ENCODE results near the gene NUDT3. TPM values are rescaled to one million over a fixed set of nuclear protein-coding genes. Genes with fewer than 3 reads are reported as not detected.
A peak's percentile ranks its signal among the peaks of the same experiment; 100 is the strongest.

NUDT3 gene
- total RNA-seq: 10 to 100 TPM; 14.5 to 22.7 (median 16.7) TPM
- long read RNA-seq, partial matches to known transcripts: 0 of 1 reads
- long read RNA-seq, other reads (novel, unspliced or antisense): 1 of 1 reads

DNA sequence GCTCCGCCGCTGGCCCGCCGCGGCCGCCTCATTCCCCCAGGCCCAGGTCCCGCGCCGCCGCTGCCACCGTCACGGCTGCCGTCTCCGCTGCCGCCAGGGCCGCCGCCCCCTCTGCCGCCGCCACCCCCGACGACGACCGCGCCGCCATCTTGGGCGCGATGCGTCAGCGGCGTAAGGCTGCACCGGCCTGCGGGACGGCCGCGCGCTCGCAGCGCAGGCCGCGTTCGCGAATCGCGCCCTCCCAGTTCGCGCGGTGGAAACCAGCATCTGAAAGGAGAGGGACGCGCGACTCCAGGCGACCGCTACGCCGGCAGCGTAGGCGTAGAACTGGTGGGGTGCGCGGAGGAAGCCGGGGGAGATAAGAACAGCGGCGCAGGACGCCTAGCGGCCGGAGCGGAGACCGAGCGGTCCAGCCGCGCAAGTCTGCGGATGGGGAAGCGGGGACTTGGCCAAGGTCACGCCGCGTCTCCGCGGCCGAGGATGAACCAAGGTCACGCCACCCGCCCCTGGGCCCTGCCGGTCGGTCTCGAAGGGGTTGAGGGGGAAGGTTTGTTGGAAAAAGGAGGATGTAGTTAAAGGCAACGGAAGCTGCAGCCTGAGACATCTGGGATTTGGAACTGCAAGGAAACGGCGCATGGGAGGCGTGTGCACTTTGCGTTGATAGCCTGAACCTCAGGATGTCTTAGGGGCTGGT lies at the start of gene NUDT3:
NUDT3 (minus strand) TSS at position 173 of the 694 bp plus-strand sequence. CDS start 307 bp downstream, outside the sequence.
- ATAC-seq: peak; percentile 90 to 94 (median 92)
- H3K27me3 ChIP-seq: no peaks in the 10 kb centered on the region
- TF ChIP-seq, protein P1, sequence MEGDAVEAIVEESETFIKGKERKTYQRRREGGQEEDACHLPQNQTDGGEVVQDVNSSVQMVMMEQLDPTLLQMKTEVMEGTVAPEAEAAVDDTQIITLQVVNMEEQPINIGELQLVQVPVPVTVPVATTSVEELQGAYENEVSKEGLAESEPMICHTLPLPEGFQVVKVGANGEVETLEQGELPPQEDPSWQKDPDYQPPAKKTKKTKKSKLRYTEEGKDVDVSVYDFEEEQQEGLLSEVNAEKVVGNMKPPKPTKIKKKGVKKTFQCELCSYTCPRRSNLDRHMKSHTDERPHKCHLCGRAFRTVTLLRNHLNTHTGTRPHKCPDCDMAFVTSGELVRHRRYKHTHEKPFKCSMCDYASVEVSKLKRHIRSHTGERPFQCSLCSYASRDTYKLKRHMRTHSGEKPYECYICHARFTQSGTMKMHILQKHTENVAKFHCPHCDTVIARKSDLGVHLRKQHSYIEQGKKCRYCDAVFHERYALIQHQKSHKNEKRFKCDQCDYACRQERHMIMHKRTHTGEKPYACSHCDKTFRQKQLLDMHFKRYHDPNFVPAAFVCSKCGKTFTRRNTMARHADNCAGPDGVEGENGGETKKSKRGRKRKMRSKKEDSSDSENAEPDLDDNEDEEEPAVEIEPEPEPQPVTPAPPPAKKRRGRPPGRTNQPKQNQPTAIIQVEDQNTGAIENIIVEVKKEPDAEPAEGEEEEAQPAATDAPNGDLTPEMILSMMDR (IDR thresholded peaks at IDR 0.05): peak; percentile 79 to 95 (median 83)
- TF ChIP-seq POLR2A (IDR thresholded peaks at IDR 0.05): peak; percentile 80
- no peaks in the 10 kb centered on the region for H3K36me3 ChIP-seq
- peak within 1 kb of the TSS; percentile 73 to 88 (median 84) for H3K4me3 ChIP-seq
- H3K27ac ChIP-seq: peak within 1 kb of the TSS; percentile 91 to 93 (median 92)
- intact Hi-C loops (cut with DNase I): no loop called here
- WGBS (ENCODE audit: insufficient coverage, low coverage, low lambda C conversion rate, missing lambda C conversion rate): 0% methylated on average over 10 of the region's 87 CpGs
- peaks cover 0 to 18% (median 5%) of the 10 kb centered on the region in 4 donors for H3K4me1 ChIP-seq
- DNase-seq: peak; percentile 95 to 96 (median 96)
- no peaks in the 10 kb centered on the region for H3K9me3 ChIP-seq

DNA sequence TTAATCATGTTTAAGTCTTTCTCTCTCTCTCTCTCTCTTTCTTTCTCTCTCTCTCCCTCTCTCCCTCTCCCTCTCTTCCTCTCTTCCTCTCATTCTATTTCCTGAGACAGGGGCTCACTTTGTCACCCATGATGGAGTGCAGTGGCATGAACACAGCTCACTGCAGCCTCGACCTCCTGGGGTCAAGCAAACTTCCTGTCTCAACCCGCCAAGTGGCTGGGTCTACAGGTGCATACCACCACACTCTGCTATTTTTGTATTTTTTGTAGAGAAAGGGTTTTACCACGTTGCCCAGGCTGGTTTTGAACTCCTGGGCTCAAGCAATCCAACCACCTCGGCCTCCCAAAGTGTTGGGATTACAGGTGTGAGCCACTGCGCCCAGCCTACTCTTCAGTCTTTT lies 49.1 kb upstream of the NUDT3 start:
- no peaks in the 10 kb centered on the region for H3K9me3 ChIP-seq
- WGBS (ENCODE audit: insufficient coverage, low coverage, low lambda C conversion rate, missing lambda C conversion rate): 61% methylated on average over 5 of the region's 5 CpGs
- no peak for ATAC-seq
- TF ChIP-seq, protein P1 (IDR thresholded peaks at IDR 0.05): no peak
- no peak for TF ChIP-seq POLR2A (IDR thresholded peaks at IDR 0.05)
- H3K4me3 ChIP-seq: no peak overlapping the region
- no peak overlapping the region for H3K27ac ChIP-seq
- H3K4me1 ChIP-seq: no peaks in the 10 kb centered on the region
- DNase-seq: no peak
- no peaks in the 10 kb centered on the region for H3K36me3 ChIP-seq
- H3K27me3 ChIP-seq: no peaks in the 10 kb centered on the region
- intact Hi-C loops (cut with DNase I): no loop called here

DNA sequence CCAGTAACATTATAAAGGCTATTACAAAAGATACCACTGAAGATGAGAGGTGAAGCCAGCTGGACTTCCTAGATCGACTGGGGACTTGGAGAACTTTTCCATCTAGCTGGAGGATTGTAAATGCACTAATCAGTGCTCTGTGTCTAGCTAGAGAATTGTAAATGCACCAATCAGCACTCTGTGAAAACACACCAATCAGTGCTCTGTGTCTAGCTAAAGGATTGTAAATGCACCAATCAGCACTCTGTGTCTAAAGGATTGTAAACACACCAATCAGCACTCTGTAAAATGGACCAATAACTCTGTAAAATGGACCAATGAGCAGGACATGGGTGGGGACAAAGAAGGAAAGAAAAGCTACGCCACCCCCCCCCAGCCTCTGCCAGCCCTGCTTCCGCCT lies 47.0 kb upstream of the NUDT3 start:
- WGBS (ENCODE audit: insufficient coverage, low coverage, low lambda C conversion rate, missing lambda C conversion rate): 78% methylated on average over 1 of the region's 3 CpGs
- no peak for TF ChIP-seq POLR2A (IDR thresholded peaks at IDR 0.05)
- TF ChIP-seq, protein P1 (IDR thresholded peaks at IDR 0.05): no peak
- no peaks in the 10 kb centered on the region for H3K4me1 ChIP-seq
- DNase-seq (no peak), ATAC-seq (no peak)
- H3K27ac ChIP-seq: no peak overlapping the region
- no peak overlapping the region for H3K4me3 ChIP-seq
- no peaks in the 10 kb centered on the region for H3K27me3 ChIP-seq
- no peaks in the 10 kb centered on the region for H3K36me3 ChIP-seq
- intact Hi-C loops (cut with DNase I): no loop called here
- H3K9me3 ChIP-seq: no peaks in the 10 kb centered on the region

- Histone ChIP-seq H3K27me3 (no peaks in the 10 kb centered on the region), H3K9me3 (no peaks in the 10 kb centered on the region), H3K4me3 (no peak overlapping the region), H3K27ac (no peak overlapping the region), H3K36me3 (no peaks in the 10 kb centered on the region), H3K4me1 (no peaks in the 10 kb centered on the region)
- ATAC-seq: no peak
- 61% methylated on average over 3 of the region's 4 CpGs for WGBS (ENCODE audit: insufficient coverage, low coverage, low lambda C conversion rate, missing lambda C conversion rate)
- DNase-seq: no peak
- intact Hi-C loops (cut with DNase I): no loop called here
- TF ChIP-seq, protein P1 (IDR thresholded peaks at IDR 0.05): no peak
- no peak for TF ChIP-seq POLR2A (IDR thresholded peaks at IDR 0.05)
Observed at GRCh38 chr6:34438705-34439104, 46.2 kb upstream of the NUDT3 start.
